Measurements from ENCODE around the gene TIMM17A.
"Not testable (repeated sequence)": the region's sequence is repeated elsewhere in the genome, so short reads cannot be mapped to it uniquely, and the experiment has no call there.

The TIMM17A gene

GRCh38 chr1:201941420-201942128, 13.7 kb upstream of the TIMM17A start:
- no peak for DNase-seq

GRCh38 chr1:201942129-201942495, 13.2 kb upstream of the TIMM17A start:
- no peak for DNase-seq

GRCh38 chr1:201944002-201944401, 11.3 kb upstream of the TIMM17A start:
- DNase-seq = no peak

- DNase-seq = no peak
Measured at GRCh38 chr1:201944639-201945038, 10.7 kb upstream of the TIMM17A start.

GRCh38 chr1:201945157-201945556, 10.1 kb upstream of the TIMM17A start:
- DNase-seq = no peak

- no peak for DNase-seq
Measured at GRCh38 chr1:201945863-201946223, 9.5 kb upstream of the TIMM17A start.

GRCh38 chr1:201946224-201946908, 8.9 kb upstream of the TIMM17A start, which contains the start of gene LMOD1:
Gene LMOD1, minus strand, starts transcription at chr1:201946548. Its CDS starts 208 bp downstream, at chr1:201946340.
- peak; percentile 80 for DNase-seq

- no peak for DNase-seq
Measured at GRCh38 chr1:201947697-201948008, 7.7 kb upstream of the TIMM17A start.

GRCh38 chr1:201949491-201949890, 5.8 kb upstream of the TIMM17A start:
- DNase-seq = no peak

GRCh38 chr1:201954263-201955008, 867 bp upstream of the TIMM17A start:
- DNase-seq = no peak

GRCh38 chr1:201955729-201956143, 433 bp downstream of the TIMM17A start:
- DNase-seq = peak; percentile 43

GRCh38 chr1:201958348-201958747, 3.0 kb downstream of the TIMM17A start:
- no peak for DNase-seq

- DNase-seq = not testable (repeated sequence)
Measured at GRCh38 chr1:201962382-201962781, 7.1 kb downstream of the TIMM17A start.

- no peak for DNase-seq
Measured at GRCh38 chr1:201964261-201964660, 9.0 kb downstream of the TIMM17A start.

GRCh38 chr1:201966171-201966570, 10.9 kb downstream of the TIMM17A start:
- DNase-seq = no peak

- no peak for DNase-seq
Measured at GRCh38 chr1:201968202-201968925, 13.1 kb downstream of the TIMM17A start.

- DNase-seq = peak; percentile 46
Measured at GRCh38 chr1:201970334-201971159, 15.2 kb downstream of the TIMM17A start.

- DNase-seq = peak; percentile 27
Measured at GRCh38 chr1:201982082-201982622, 26.8 kb downstream of the TIMM17A start.

- DNase-seq = peak; percentile 80
Measured at GRCh38 chr1:201982623-201983379, 27.5 kb downstream of the TIMM17A start, which contains the start of gene RNPEP. Gene RNPEP, plus strand, starts transcription at chr1:201982648. Its CDS starts 19 bp downstream, at chr1:201982667.

GRCh38 chr1:201983380-201983805, 28.1 kb downstream of the TIMM17A start:
- no peak for DNase-seq

- DNase-seq = no peak
Measured at GRCh38 chr1:201984446-201984845, 29.1 kb downstream of the TIMM17A start.

Data from NCI-H146 (cell line).